Neutrophil (primary cell): Measurements from ENCODE around the gene LRRC73.
"Not testable (repeated sequence)": the region's sequence is repeated elsewhere in the genome, so short reads cannot be mapped to it uniquely, and the experiment has no call there.

Source experiments
- H3K27ac ChIP-seq: fragments of 200-600 bp; sonication (generic); 2 replicates; pipeline ENCODE4 v1.5.1; 2016; ENCODE audit warnings: mild to moderate bottlenecking, moderate library complexity
- H3K27me3 ChIP-seq: fragments of 200-600 bp; sonication (generic); 2 replicates; pipeline ENCODE4 v1.6.0; 2016; ENCODE audit warnings: mild to moderate bottlenecking
- H3K36me3 ChIP-seq: fragments of 200-600 bp; sonication (generic); 2 replicates; pipeline ENCODE4 v1.5.1; 2017
- H3K4me1 ChIP-seq, 2 experiments: fragments of 200-600 bp in 1 of 2; sonication (generic) in 1 of 2; 1 replicate in 1 of 2; 2 replicates in 1 of 2; pipeline versions ENCODE4 v1.5.1 to v1.6.1; 2013 to 2016; ENCODE audit warnings: low read depth in 1 of 2, low read length in 1 of 2, mild to moderate bottlenecking in 1 of 2, moderate library complexity in 1 of 2; ENCODE audit not compliant: control insufficient read depth in 1 of 2, insufficient read depth in 1 of 2
- H3K4me3 ChIP-seq, 2 experiments: fragments of 200-600 bp in 1 of 2; sonication (generic) in 1 of 2; 1 replicate in 1 of 2; 2 replicates in 1 of 2; pipeline ENCODE4 v1.5.1; 2013 to 2016; ENCODE audit warnings: low read depth in 1 of 2, low read length in 1 of 2, mild to moderate bottlenecking in 1 of 2, moderate library complexity in 1 of 2
- H3K9me3 ChIP-seq: fragments of 200-600 bp; sonication (generic); 2 replicates; pipeline ENCODE4 v1.5.1; 2016
- CTCF ChIP-seq: fragments of 200-600 bp; sonication (generic); IDR thresholded peaks from 2 replicates; pipeline ENCODE4 v1.5.1; 2016; ENCODE audit warnings: antibody characterized with exemption

Gene LRRC73

GRCh38 chr6:43465948-43466347, 44.2 kb downstream of the LRRC73 start:
- Histone ChIP-seq H3K9me3 (no peaks in the 10 kb centered on the region), H3K4me1 (no peaks in the 10 kb centered on the region), H3K27ac (no peak overlapping the region), H3K27me3 (peaks cover 73% of the 10 kb centered on the region), H3K4me3 (no peak overlapping the region), H3K36me3 (no peaks in the 10 kb centered on the region)
- no peak for TF ChIP-seq CTCF

GRCh38 chr6:43464337-43464736, 45.8 kb downstream of the LRRC73 start:
- peaks cover 85% of the 10 kb centered on the region for H3K27me3 ChIP-seq
- H3K4me3 ChIP-seq: no peak overlapping the region
- no peak for TF ChIP-seq CTCF
- H3K36me3 ChIP-seq: no peaks in the 10 kb centered on the region
- H3K9me3 ChIP-seq: no peaks in the 10 kb centered on the region
- H3K4me1 ChIP-seq: no peaks in the 10 kb centered on the region
- H3K27ac ChIP-seq: no peak overlapping the region

GRCh38 chr6:43461936-43462335, 48.2 kb downstream of the LRRC73 start:
- no peak overlapping the region for H3K27ac ChIP-seq
- no peaks in the 10 kb centered on the region for H3K36me3 ChIP-seq
- H3K4me3 ChIP-seq: no peak overlapping the region
- H3K27me3 ChIP-seq: peaks cover 85% of the 10 kb centered on the region
- no peaks in the 10 kb centered on the region for H3K9me3 ChIP-seq
- H3K4me1 ChIP-seq: no peaks in the 10 kb centered on the region
- no peak for TF ChIP-seq CTCF

DNA sequence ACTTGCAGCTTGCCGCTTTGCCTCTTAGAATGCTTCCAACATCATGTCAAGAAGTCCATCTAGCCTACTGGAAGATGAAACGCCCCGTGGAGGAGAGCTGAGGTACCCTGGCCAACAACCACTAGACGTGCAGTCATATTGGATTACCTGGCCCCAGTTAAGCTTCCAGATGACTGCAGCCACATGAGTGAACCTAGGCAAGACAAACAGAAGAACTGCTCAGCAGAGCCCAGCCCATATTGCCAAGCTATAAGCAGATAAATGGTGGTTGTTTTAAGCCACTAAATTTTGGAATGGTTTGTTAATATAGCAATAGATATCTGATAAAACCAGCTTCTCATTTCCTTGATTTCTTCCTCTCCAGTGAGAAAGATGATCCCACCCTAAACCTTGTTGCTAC, 50.1 kb downstream of the LRRC73 start:
- TF ChIP-seq CTCF: no peak
- no peak overlapping the region for H3K4me3 ChIP-seq
- H3K36me3 ChIP-seq: no peaks in the 10 kb centered on the region
- peaks cover 94% of the 10 kb centered on the region for H3K27me3 ChIP-seq
- no peak overlapping the region for H3K27ac ChIP-seq
- H3K9me3 ChIP-seq: no peaks in the 10 kb centered on the region
- peaks cover 3 to 11% of the 10 kb centered on the region in 2 experiments for H3K4me1 ChIP-seq

DNA sequence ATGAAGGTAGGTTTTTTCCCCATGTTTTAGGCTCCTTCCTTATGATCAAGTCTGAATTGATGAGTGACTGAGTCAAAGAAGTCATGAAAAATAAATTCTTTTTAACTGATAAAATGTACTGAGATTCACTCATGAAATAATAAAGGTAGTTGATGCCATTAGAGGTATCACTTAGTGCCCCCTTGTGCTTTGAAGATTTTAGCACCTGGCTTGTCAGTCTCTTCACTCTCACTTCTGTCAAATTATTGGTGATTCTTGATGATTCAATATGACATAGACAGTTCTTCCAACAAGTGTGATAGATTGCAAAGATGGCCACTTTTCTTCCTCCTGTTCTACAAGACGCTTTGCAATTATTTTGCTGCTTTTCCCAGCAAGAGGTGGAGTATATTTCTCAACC, 50.6 kb downstream of the LRRC73 start:
- Histone ChIP-seq H3K4me3 (no peak overlapping the region), H3K27ac (no peak overlapping the region), H3K9me3 (no peaks in the 10 kb centered on the region), H3K27me3 (peaks cover 99% of the 10 kb centered on the region), H3K4me1 (peaks cover 3 to 15% of the 10 kb centered on the region in 2 experiments), H3K36me3 (no peaks in the 10 kb centered on the region)
- no peak for TF ChIP-seq CTCF

DNA sequence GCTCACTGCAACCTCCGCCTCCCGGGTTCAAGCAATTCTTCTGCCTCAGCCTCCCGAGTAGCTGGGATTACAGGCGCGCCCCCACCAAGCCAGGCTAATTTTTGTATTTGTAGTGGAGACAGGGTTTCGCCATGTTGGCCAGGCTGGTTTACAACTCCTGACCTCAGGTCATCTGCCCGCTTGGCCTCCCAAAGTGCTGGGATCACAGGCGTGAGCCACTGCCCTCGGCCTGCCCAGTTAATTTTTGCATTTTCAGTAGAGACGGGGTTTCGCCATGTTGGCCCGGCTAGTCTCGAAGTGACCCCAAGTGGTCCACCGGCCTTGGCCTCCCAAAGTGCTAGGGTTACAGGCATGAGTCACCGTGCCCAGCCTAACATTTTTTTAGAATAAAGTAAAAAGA, 52.0 kb downstream of the LRRC73 start:
- H3K27me3 ChIP-seq: peaks cover 95% of the 10 kb centered on the region
- H3K27ac ChIP-seq, H3K36me3 ChIP-seq, H3K4me3 ChIP-seq, H3K9me3 ChIP-seq: not testable (repeated sequence)
- H3K4me1 ChIP-seq: peaks cover 3 to 19% of the 10 kb centered on the region in 2 experiments
